ENCODE data around the gene RAB23. TPM values are rescaled to one million over a fixed set of nuclear protein-coding genes. Genes with fewer than 3 reads are reported as not detected.
"Not testable (repeated sequence)": the region's sequence is repeated elsewhere in the genome, so short reads cannot be mapped to it uniquely, and the experiment has no call there.

RAB23 gene
- total RNA-seq, 1 donor from 2014 or later, result 10.8 TPM

DNA sequence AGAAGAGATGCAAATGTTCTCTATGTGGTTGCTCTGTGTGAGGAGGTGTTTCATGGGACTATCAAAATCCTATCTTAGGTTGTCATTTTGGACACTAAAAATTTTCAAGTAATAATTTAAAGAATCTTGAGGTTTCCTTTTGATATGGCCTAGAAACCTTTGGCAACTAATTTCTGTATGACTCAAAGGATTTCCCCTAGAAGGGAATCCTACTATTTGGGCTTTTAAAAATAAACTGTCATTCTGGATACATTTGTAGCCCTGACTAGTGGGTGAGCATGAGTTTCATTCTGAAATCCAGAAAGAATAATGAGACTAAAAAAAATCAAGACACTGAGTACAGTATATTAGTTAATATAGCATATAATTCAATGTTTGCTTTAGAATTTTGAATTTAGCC is 25.5 kb upstream of the RAB23 start:
- DNase-seq (no peak), ATAC-seq (ENCODE audit: poor library complexity) (no peak)
- intact Hi-C loops (cut with DNase I), result no loop called here

- DNase-seq (no peak), ATAC-seq (ENCODE audit: poor library complexity) (no peak)
- intact Hi-C loops (cut with DNase I), result no loop called here
Measured at GRCh38 chr6:57246307-57246706, 24.2 kb upstream of the RAB23 start.

- no peak for DNase-seq
- no peak for ATAC-seq (ENCODE audit: poor library complexity)
- intact Hi-C loops (cut with DNase I), result no loop called here
Measured at GRCh38 chr6:57243954-57244353, 21.8 kb upstream of the RAB23 start.

GRCh38 chr6:57243526-57243925 is 21.4 kb upstream of the RAB23 start:
- DNase-seq; ATAC-seq (ENCODE audit: poor library complexity); intact Hi-C loops (cut with DNase I): not testable (repeated sequence)

DNA sequence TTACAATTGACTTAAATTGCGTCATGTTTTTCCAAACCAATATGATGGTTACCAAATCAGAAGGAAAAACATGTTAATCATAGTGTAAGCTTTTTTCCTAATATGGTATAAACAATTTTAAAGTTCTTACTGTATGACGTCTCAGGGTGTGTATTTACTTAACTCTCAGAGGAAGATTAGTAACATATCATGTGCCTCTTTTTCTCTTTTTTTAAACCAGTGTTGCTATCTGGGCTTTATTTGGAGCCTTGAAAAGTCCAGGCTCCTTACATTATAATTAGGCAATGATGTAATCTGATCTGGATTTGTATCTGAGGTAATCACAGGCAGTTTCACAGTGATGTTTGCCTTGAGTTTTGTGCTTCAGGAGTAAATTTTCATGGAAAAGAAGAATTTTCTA is 20.4 kb upstream of the RAB23 start:
- peak; percentile 66 for ATAC-seq (ENCODE audit: poor library complexity)
- intact Hi-C loops (cut with DNase I), result no loop called here
- no peak for DNase-seq

- DNase-seq (no peak), ATAC-seq (ENCODE audit: poor library complexity) (no peak)
- intact Hi-C loops (cut with DNase I), result no loop called here
Measured at GRCh38 chr6:57226221-57226620, 4.1 kb upstream of the RAB23 start.

- no peak for DNase-seq
- intact Hi-C loops (cut with DNase I), result no loop called here
- no peak for ATAC-seq (ENCODE audit: poor library complexity)
Measured at GRCh38 chr6:57224769-57225515, 2.8 kb upstream of the RAB23 start.

GRCh38 chr6:57222743-57223077 is 603 bp upstream of the RAB23 start:
- intact Hi-C loops (cut with DNase I), result no loop called here
- no peak for ATAC-seq (ENCODE audit: poor library complexity)

DNA sequence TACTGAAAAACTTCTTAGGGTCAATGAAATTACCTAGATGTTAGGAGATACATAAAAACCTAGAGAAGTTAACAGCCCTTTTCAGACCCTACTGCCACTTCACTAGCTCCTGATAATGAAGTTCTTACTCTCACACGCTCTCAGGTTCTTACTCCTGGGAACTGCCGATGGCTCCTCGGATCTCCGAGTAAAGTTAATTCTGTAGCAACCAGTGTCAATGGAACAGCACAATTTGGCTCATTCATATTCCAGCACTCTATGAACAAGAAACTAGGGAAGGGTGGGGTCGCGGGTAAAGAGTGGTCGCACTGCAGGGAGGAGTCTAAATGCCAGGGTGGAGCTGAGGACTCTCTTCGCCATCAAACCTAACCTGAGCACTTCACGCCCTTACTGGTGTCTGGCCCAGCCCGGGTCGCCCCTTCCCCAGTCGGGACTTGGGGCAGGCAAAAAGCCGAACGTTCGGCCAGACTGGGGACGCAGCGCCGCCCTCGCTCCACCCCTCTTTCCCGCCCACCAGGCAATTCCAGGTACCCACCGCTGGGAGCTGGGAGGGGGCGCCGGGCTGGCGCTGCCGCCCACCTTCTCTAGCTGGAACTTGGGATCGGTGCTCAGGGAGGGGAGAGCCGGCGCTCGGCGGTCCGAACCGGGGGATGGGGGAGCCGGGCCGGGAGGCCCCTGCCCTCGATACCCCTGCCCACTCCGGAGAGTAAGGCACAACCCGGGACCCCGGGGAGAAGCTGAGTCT is 744 bp downstream of the RAB23 start:
- intact Hi-C loops (cut with DNase I), result no loop called here
- DNase-seq, result peak; percentile 71
- peak; percentile 83 for ATAC-seq (ENCODE audit: poor library complexity)

More at GRCh38 chr6:57222743-57223077, 603 bp upstream of the RAB23 start:
- DNase-seq, result no peak

DNA sequence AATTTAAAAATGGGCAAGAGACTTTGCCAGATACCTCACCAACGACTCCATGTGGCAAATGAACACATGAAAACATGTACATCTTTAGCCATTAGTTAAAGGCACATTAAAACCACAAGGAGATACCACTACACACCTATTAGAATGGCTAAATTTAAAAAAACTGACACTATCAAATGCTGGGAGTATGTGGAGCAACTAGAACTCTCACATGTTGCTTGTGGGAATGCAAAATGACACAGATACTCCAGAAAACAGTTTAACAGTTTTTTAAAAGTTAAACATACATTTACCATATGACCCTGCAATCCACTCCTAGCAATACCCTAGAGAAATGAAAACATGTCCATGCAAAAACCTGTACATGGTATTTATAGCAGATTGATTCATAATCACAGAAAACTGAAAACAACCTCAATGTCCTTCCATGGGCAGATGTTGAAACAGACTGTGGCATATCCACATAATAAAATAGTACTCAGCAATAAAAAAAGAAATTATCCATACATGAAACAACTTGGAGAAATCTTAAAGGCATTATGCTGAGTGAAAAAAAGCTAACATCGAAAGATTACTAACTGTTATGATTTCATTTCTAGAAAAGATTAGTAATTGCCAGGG is 1.9 kb downstream of the RAB23 start:
- DNase-seq, result no peak
- no peak for ATAC-seq (ENCODE audit: poor library complexity)
- intact Hi-C loops (cut with DNase I), result no loop called here

DNA sequence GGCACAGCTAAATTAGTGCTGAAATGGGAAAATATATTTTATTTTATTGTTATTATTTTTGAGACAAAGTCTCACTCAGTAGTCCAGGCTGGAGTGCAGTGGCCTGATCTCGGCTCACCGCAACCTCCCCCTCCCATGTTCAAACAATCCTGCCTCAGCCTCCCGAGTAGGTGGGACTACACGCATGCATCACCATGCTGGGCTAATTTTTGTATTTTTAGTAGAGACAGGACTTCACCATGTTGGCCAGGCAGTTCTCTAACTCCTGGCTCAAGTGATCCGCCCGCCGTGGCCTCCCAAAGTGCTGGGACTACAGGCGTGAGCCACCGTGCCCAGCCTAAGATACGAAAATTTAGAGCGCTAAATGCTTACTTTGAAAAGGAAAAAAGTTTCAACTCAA is 4.8 kb downstream of the RAB23 start:
- intact Hi-C loops (cut with DNase I), result no loop called here
- no peak for DNase-seq
- no peak for ATAC-seq (ENCODE audit: poor library complexity)

DNA sequence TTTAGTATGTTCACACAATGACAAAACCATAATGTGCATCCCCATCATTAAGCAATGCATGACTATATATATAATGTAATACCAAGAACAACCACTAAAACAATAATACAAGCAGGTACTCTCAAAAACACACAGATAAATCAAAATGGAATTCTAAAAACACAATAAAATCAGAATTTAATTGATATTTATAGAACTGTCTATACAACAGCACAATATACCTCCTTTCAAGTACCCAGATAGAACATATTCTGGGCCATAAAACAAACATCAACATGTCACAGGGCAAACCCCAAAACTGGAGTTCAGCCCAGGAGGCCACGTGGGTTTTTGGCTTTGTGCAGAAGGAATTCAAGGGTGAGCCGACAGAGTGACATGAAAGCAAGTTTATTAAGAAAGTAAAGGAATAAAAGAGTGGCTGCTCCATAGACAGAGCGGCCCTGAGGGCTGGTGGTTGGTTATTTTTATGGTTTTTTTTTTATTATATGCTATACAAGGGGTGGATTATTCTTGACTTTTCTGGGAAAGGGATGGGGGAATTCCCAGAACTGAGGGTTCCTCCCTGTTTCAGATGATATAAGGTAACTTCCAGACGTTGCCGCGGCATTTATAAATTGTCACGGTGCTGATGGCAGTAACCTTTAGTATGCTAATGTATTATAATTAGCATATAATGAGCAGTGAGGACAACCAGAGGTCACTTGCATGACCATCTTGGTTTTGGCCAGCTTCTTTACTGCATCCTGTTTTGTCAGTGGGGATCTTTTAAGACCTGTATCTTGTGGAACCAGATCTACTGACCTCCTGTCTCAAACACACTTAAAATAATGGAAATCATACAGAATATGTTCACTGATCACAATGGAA is 5.6 kb downstream of the RAB23 start:
- intact Hi-C loops (cut with DNase I), result no loop called here
- ATAC-seq (ENCODE audit: poor library complexity) (peak; percentile 61), DNase-seq (peak; percentile 48)

- intact Hi-C loops (cut with DNase I), result no loop called here
- ATAC-seq (ENCODE audit: poor library complexity), result no peak
- DNase-seq, result no peak
Measured at GRCh38 chr6:57215260-57215659, 6.8 kb downstream of the RAB23 start.

- ATAC-seq (ENCODE audit: poor library complexity) (no peak), DNase-seq (no peak)
- intact Hi-C loops (cut with DNase I), result no loop called here
Measured at GRCh38 chr6:57210060-57210459, 12.0 kb downstream of the RAB23 start.

DNA sequence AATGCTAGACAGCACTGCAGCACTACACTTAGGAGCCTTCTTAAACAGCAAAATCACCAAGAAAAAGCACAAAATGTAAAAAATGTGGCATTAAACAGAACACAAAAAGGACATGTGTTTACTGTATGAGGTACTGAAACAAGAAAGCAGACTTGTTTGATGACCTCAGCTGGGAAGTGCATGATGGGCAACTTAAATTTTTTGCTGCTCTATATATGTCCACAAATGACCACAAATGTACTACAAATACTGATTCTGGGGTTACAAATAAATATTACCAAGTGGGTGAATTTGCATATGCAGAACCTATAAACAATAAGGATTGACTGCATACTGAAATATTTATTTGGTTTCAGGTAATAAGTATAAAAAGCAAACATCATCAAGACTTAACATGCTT is 13.1 kb downstream of the RAB23 start:
- DNase-seq, result no peak
- ATAC-seq (ENCODE audit: poor library complexity), result no peak
- intact Hi-C loops (cut with DNase I), result no loop called here

DNA sequence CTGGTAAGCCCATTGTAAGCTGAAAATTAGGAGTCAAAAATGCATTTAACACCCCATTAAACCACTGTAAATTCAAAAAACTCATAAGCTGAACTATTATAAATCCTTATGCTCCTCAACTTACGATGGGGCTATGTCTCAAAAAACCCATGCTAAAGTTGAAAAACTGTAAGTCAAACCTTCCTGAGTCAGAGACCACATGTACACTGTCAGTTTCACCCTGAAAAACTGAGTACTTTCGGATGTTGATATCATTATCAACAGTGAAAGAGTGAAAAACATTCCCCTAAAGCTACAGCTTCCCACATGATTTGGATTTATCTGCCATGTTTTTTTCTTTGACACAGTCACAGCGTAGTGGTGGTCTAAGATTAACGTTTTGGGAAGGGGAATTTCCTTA is 14.2 kb downstream of the RAB23 start:
- intact Hi-C loops (cut with DNase I), result no loop called here
- DNase-seq (no peak), ATAC-seq (ENCODE audit: poor library complexity) (no peak)

- no peak for DNase-seq
- ATAC-seq (ENCODE audit: poor library complexity), result no peak
- intact Hi-C loops (cut with DNase I), result no loop called here
Measured at GRCh38 chr6:57207141-57207540, 15.0 kb downstream of the RAB23 start.

DNA sequence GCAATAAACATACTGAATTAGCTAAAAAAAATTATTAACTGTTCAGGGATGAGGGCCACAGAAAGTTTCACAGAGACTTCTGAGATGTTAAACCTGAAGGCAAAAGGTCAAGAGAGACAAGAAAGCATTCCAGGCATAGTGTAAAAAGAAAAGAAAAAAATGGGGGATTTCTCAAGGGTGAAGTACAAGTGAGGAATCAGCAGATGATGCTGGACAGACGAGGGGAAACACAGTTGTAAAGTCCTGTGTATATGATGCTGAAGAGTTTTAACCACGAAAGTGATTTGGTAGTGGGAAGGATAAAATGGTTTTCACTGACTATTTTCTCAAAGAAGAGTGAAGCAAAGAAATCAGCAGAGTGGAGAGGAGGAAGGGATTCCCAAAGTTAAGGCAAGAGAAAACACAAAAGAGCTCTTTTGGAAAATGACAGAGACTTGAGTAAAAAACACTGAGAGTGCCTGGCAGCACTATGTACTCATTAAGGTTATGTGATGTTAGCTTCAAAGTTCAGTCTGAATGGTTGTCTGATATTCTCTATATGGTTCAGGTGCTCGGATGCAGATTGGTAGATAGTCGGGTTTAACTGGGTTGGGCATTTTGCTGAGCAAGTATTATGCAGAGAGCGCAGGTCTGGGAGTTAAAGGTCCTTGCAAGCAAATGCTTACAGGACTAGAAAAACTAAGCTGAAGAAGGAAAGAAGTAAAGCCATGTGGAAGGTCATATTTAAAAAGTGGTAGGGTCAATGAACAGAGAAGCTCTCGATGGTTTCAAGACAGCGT is 16.4 kb downstream of the RAB23 start:
- ATAC-seq (ENCODE audit: poor library complexity) (no peak), DNase-seq (no peak)
- intact Hi-C loops (cut with DNase I), result no loop called here
